SK-N-SH treated with all-trans-retinoic acid at 6 μM for 48 hours (cell line): ENCODE results near the gene TTC3.

Source experiments
- ATAC-seq: fragments of 200-7000 bp; cut with Tn5 transposase; 3 replicates; pipeline ENCODE4 v1.9.1; 2020; ENCODE audit warnings: mild to moderate bottlenecking, moderate library complexity
- ARNTL ChIP-seq: fragments of 450-650 bp; formaldehyde crosslinking; IDR thresholded peaks from 2 replicates; pipeline ENCODE4 v1.5.0; 2020; ENCODE audit warnings: low read depth, mild to moderate bottlenecking, moderate library complexity, borderline replicate concordance
- CREB5 ChIP-seq: fragments of 250-450 bp; sonication (Bioruptor Pico); IDR thresholded peaks from 2 replicates; pipeline ENCODE4 v1.5.1; 2020; ENCODE audit warnings: low read depth, mild to moderate bottlenecking, moderate library complexity
- CSDC2 ChIP-seq: fragments of 250-450 bp; sonication (Bioruptor Pico); IDR thresholded peaks from 2 replicates; pipeline ENCODE4 v1.5.0; 2020; ENCODE audit warnings: mild to moderate bottlenecking, moderate library complexity
- ESRRG ChIP-seq: fragments of 250-450 bp; sonication (Bioruptor Pico); IDR thresholded peaks from 2 replicates; pipeline ENCODE4 v1.6.1; 2021; ENCODE audit warnings: mild to moderate bottlenecking
- GLIS3 ChIP-seq: fragments of 250-450 bp; sonication (Bioruptor Pico); IDR thresholded peaks from 2 replicates; pipeline ENCODE4 v1.5.0; 2020; ENCODE audit warnings: mild to moderate bottlenecking, moderate library complexity
- ISL1 ChIP-seq: fragments of 250-450 bp; sonication (Bioruptor Pico); IDR thresholded peaks from 2 replicates; pipeline ENCODE4 v2.1.2; 2022; ENCODE audit warnings: mild to moderate bottlenecking, moderate library complexity
- OSR1 ChIP-seq: fragments of 250-450 bp; sonication (Bioruptor Pico); IDR thresholded peaks from 2 replicates; pipeline ENCODE4 v1.8.0; 2022; ENCODE audit warnings: moderate library complexity, mild to moderate bottlenecking, inconsistent platforms
- PATZ1 ChIP-seq: fragments of 250-450 bp; sonication (Bioruptor Pico); IDR thresholded peaks from 2 replicates; pipeline ENCODE4 v1.8.0; 2020; ENCODE audit warnings: mild to moderate bottlenecking, moderate library complexity, borderline replicate concordance
- RARB ChIP-seq: fragments of 250-450 bp; sonication (Bioruptor Pico); IDR thresholded peaks from 2 replicates; pipeline ENCODE4 v1.8.0; 2021; ENCODE audit warnings: mild to moderate bottlenecking, moderate library complexity
- SNAI2 ChIP-seq: fragments of 250-450 bp; sonication (Bioruptor Pico); IDR thresholded peaks from 2 replicates; pipeline ENCODE4 v1.5.0; 2020; ENCODE audit warnings: mild to moderate bottlenecking, moderate library complexity
- TOX ChIP-seq: fragments of 250-450 bp; sonication (Bioruptor Pico); IDR thresholded peaks from 2 replicates; pipeline ENCODE4 v1.8.0; 2021; ENCODE audit warnings: mild to moderate bottlenecking, moderate library complexity, borderline replicate concordance
- ZFP3 ChIP-seq: fragments of 250-450 bp; sonication (Bioruptor Pico); IDR thresholded peaks from 2 replicates; pipeline ENCODE4 v1.5.0; 2020; ENCODE audit warnings: mild to moderate bottlenecking, moderate library complexity
- ZFP30 ChIP-seq: fragments of 450-650 bp; formaldehyde crosslinking; IDR thresholded peaks from 2 replicates; pipeline ENCODE4 v1.5.0; 2022; ENCODE audit warnings: mild to moderate bottlenecking, moderate library complexity
- ZNF565 ChIP-seq: fragments of 450-650 bp; formaldehyde crosslinking; conservative IDR thresholded peaks from 2 replicates; pipeline ENCODE4 v1.5.0; 2020; ENCODE audit warnings: low read depth, mild to moderate bottlenecking, moderate library complexity
- ZNF8 ChIP-seq: fragments of 450-650 bp; formaldehyde crosslinking; IDR thresholded peaks from 2 replicates; pipeline ENCODE4 v1.5.0; 2020; ENCODE audit warnings: mild to moderate bottlenecking, moderate library complexity
- TF ChIP-seq, protein P1 (sequence below): fragments of 250-450 bp; sonication (Bioruptor Pico); IDR thresholded peaks from 2 replicates; pipeline ENCODE4 v1.5.0; 2020; ENCODE audit warnings: mild to moderate bottlenecking, moderate library complexity
- TF ChIP-seq, protein P2 (sequence below): fragments of 250-450 bp; sonication (Bioruptor Pico); IDR thresholded peaks from 2 replicates; pipeline ENCODE4 v1.8.0; 2021; ENCODE audit warnings: low read depth, mild to moderate bottlenecking, moderate library complexity, borderline replicate concordance
- TF ChIP-seq, protein P3 (sequence below): fragments of 250-450 bp; sonication (Bioruptor Pico); IDR thresholded peaks from 2 replicates; pipeline ENCODE4 v1.5.1; 2021; ENCODE audit warnings: mild to moderate bottlenecking, moderate library complexity

The TTC3 gene

DNA sequence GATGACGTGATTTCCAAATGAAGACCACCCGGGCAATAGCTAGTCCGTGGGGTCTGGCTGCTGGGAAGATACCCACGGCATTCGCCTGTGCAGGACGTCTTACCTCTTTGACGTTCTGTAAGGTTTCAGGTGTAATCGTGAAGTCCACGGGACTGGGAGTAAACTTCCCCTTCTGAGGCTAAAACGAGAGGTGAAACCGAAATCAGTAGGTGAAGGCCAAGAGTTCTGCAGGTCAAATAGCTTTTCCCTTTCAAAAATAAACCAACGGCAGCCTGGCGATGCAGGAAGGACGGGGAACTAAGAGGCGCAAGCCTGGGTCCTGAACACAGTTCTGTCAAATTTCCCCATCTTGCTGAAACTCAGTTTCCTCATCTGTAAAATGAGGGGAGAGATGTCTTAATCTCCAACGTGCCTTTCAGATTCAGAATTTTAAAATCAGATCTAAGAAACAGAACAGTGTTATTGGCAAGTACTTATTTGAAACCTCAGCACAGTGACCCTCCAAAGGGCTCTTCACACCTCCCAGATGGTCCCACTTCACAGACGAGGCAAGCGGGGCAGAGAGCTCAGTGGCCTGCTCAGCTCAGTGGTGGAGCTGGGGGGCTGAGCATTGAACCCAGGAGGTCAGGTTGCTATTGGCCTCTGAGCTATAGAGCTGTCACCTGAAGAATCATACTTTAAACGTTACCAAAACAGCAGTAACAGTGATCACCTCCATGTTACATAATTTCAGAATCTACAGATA, 159.4 kb downstream of the TTC3 start:
- TF ChIP-seq ZNF565 (CRISPR knock-in tag) (no peak), ZFP30 (CRISPR knock-in tag) (no peak), OSR1 (CRISPR knock-in tag) (no peak), ESRRG (CRISPR knock-in tag) (no peak)
- TF ChIP-seq, protein P1, sequence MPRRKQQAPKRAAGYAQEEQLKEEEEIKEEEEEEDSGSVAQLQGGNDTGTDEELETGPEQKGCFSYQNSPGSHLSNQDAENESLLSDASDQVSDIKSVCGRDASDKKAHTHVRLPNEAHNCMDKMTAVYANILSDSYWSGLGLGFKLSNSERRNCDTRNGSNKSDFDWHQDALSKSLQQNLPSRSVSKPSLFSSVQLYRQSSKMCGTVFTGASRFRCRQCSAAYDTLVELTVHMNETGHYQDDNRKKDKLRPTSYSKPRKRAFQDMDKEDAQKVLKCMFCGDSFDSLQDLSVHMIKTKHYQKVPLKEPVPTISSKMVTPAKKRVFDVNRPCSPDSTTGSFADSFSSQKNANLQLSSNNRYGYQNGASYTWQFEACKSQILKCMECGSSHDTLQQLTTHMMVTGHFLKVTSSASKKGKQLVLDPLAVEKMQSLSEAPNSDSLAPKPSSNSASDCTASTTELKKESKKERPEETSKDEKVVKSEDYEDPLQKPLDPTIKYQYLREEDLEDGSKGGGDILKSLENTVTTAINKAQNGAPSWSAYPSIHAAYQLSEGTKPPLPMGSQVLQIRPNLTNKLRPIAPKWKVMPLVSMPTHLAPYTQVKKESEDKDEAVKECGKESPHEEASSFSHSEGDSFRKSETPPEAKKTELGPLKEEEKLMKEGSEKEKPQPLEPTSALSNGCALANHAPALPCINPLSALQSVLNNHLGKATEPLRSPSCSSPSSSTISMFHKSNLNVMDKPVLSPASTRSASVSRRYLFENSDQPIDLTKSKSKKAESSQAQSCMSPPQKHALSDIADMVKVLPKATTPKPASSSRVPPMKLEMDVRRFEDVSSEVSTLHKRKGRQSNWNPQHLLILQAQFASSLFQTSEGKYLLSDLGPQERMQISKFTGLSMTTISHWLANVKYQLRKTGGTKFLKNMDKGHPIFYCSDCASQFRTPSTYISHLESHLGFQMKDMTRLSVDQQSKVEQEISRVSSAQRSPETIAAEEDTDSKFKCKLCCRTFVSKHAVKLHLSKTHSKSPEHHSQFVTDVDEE (CRISPR knock-in tag) = no peak
- no peak for ATAC-seq

DNA sequence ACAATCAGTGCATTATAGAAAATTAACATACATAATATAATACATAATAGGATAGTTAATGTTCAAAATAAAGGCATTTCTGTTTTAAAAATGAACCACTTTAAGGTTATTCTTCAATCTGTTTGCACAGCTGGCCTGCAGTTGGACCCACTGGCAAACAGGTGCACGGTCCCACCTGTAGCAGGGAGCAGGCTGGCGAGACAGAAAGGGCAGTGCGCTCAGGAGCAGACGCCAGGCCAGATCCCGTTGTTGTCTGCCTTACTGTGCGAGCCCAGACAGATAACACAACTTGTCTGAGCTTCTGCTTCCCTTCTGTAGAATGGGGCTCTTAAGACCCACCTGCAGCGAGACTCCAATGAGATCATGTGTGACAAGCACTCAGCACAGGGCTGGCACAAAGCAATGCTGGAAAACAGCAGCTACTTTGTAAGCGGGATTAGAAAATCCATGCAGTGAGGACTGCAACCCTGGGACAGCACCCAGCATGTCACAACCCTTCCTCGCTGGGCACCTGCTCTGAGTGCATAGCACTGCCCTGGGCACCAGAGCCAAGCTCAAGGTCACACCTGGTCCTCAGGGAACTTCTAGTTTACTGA, 160.6 kb downstream of the TTC3 start:
- no peak for ATAC-seq
- TF ChIP-seq RARB (CRISPR knock-in tag) (no peak), ZNF565 (CRISPR knock-in tag) (no peak), ZFP3 (CRISPR knock-in tag) (no peak), ISL1 (CRISPR knock-in tag) (no peak), ESRRG (CRISPR knock-in tag) (no peak), TOX (no peak), CREB5 (CRISPR knock-in tag) (no peak), CSDC2 (CRISPR knock-in tag) (no peak)
- TF ChIP-seq, protein P1 (CRISPR knock-in tag) = no peak
- TF ChIP-seq, protein P2, sequence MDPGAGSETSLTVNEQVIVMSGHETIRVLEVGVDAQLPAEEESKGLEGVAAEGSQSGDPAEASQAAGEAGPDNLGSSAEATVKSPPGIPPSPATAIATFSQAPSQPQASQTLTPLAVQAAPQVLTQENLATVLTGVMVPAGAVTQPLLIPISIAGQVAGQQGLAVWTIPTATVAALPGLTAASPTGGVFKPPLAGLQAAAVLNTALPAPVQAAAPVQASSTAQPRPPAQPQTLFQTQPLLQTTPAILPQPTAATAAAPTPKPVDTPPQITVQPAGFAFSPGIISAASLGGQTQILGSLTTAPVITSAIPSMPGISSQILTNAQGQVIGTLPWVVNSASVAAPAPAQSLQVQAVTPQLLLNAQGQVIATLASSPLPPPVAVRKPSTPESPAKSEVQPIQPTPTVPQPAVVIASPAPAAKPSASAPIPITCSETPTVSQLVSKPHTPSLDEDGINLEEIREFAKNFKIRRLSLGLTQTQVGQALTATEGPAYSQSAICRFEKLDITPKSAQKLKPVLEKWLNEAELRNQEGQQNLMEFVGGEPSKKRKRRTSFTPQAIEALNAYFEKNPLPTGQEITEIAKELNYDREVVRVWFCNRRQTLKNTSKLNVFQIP (CRISPR knock-in tag) = no peak
- TF ChIP-seq, protein P3, sequence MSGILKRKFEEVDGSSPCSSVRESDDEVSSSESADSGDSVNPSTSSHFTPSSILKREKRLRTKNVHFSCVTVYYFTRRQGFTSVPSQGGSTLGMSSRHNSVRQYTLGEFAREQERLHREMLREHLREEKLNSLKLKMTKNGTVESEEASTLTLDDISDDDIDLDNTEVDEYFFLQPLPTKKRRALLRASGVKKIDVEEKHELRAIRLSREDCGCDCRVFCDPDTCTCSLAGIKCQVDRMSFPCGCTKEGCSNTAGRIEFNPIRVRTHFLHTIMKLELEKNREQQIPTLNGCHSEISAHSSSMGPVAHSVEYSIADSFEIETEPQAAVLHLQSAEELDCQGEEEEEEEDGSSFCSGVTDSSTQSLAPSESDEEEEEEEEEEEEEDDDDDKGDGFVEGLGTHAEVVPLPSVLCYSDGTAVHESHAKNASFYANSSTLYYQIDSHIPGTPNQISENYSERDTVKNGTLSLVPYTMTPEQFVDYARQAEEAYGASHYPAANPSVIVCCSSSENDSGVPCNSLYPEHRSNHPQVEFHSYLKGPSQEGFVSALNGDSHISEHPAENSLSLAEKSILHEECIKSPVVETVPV (CRISPR knock-in tag) = no peak

- no peak for ATAC-seq
- TF ChIP-seq ZNF8 (CRISPR knock-in tag) (no peak), CREB5 (CRISPR knock-in tag) (no peak), ESRRG (CRISPR knock-in tag) (no peak), PATZ1 (no peak), ZNF565 (CRISPR knock-in tag) (no peak), SNAI2 (CRISPR knock-in tag) (no peak), ARNTL (no peak), GLIS3 (no peak), ZFP30 (CRISPR knock-in tag) (no peak), OSR1 (CRISPR knock-in tag) (no peak)
- TF ChIP-seq, protein P3 (CRISPR knock-in tag) = no peak
- TF ChIP-seq, protein P2 (CRISPR knock-in tag) = no peak
Observed at GRCh38 chr21:37237346-37237745, 164.3 kb downstream of the TTC3 start.
